Cardiac muscle cell (in vitro differentiated cells and primary cell): ENCODE results near the gene KMT2C. TPM values are rescaled to one million over a fixed set of nuclear protein-coding genes. Genes with fewer than 3 reads are reported as not detected.

Experiments used
- DNase-seq, 2 donors: peaks; one replicate each; pipeline versions ENCODE4 v3.0.0 to v3.0.0-alpha.2; 2010 to 2017; ENCODE audit warnings: low read depth in 1 of 2, low spot score in 1 of 2
- H3K27ac ChIP-seq: fragments of 200-600 bp; sonication (generic); 2 replicates; pipeline ENCODE4 v1.5.1; 2016
- H3K27me3 ChIP-seq: fragments of 200-600 bp; sonication (generic); 2 replicates; pipeline ENCODE4 v1.6.0; 2016; ENCODE audit warnings: control low read depth
- H3K36me3 ChIP-seq: fragments of 200-600 bp; sonication (generic); 2 replicates; pipeline ENCODE4 v1.5.1; 2016; ENCODE audit warnings: control low read depth
- H3K4me1 ChIP-seq: fragments of 200-600 bp; sonication (generic); 2 replicates; pipeline ENCODE4 v1.8.1; 2017; ENCODE audit warnings: low read depth, mild to moderate bottlenecking, mixed run types
- H3K4me3 ChIP-seq: fragments of 200-600 bp; sonication (generic); 2 replicates; pipeline ENCODE4 v1.5.1; 2016; ENCODE audit warnings: mild to moderate bottlenecking
- H3K9me3 ChIP-seq: fragments of 200-600 bp; sonication (generic); 2 replicates; pipeline ENCODE4 v1.5.1; 2017; ENCODE audit warnings: low read depth, mild to moderate bottlenecking, control low read depth
- polyA plus RNA-seq: library from polyadenylated mRNA; unstranded; fragments of >200 nt; fragmentation: Nextera tagmentation; extraction: Ambion mirVana; gene quantifications from 2 replicates; pipeline ENCODE4 v1.2.1, GENCODE V29; 2016
- total RNA-seq: library from RNA; depleted of rRNA; stranded (reverse); fragments of >200 nt; gene quantifications from 2 replicates; pipeline ENCODE4 v1.2.3, GENCODE V29; 2016
- TF ChIP-seq, protein P1 (sequence below): IDR thresholded peaks from 2 replicates; pipeline ENCODE4 v1.5.1; 2012; ENCODE audit warnings: low read depth, mild to moderate bottlenecking, low read length

KMT2C gene
- total and polyA plus RNA-seq, 2 experiments from 2014 or later, result 22.8 to 37.3 TPM

DNA sequence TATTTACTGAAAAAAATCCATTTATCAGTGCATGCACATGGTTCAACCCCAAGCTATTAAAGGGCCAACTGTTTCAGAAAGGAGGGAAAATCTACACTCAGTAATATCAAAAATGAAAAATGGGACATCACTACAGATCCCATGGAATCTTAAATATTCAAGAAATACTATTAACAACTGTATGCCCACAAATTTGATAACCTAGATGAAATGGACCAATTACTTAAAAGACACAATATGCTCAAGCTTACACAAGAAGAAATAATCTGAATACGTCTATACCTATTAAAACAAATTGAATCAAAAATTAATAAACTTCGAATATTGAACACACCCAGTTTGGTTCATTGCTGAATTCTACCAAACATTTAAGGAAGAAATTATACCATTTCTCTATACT is 87.9 kb downstream of the KMT2C start:
- Histone ChIP-seq H3K4me1 (no peaks in the 10 kb centered on the region), H3K36me3 (peaks cover 12% of the 10 kb centered on the region), H3K27me3 (no peaks in the 10 kb centered on the region), H3K4me3 (no peak overlapping the region), H3K27ac (no peak overlapping the region), H3K9me3 (no peaks in the 10 kb centered on the region)
- TF ChIP-seq, protein P1, sequence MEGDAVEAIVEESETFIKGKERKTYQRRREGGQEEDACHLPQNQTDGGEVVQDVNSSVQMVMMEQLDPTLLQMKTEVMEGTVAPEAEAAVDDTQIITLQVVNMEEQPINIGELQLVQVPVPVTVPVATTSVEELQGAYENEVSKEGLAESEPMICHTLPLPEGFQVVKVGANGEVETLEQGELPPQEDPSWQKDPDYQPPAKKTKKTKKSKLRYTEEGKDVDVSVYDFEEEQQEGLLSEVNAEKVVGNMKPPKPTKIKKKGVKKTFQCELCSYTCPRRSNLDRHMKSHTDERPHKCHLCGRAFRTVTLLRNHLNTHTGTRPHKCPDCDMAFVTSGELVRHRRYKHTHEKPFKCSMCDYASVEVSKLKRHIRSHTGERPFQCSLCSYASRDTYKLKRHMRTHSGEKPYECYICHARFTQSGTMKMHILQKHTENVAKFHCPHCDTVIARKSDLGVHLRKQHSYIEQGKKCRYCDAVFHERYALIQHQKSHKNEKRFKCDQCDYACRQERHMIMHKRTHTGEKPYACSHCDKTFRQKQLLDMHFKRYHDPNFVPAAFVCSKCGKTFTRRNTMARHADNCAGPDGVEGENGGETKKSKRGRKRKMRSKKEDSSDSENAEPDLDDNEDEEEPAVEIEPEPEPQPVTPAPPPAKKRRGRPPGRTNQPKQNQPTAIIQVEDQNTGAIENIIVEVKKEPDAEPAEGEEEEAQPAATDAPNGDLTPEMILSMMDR, result no peak
- DNase-seq, result no peak

DNA sequence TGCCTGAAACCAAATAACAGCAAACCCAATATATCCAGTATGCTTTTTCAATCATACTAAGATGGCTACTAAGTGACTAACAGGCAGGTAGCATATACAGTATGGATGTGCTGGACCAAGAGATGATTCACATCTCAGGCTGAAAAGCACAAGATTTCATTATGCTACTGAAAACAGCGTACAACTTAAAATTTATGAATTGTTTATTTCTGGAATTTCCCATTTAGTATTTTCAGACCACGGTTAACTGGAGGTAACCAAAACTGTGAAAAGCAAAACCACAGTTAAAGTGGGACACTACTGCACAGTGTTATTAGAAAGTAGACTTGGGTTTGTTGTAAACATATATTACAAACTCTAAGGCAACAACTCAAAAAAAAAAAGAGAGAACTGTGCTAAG is 91.5 kb downstream of the KMT2C start:
- no peak for DNase-seq
- TF ChIP-seq, protein P1, result no peak
- Histone ChIP-seq H3K36me3 (no peaks in the 10 kb centered on the region), H3K4me3 (no peak overlapping the region), H3K27ac (no peak overlapping the region), H3K27me3 (no peaks in the 10 kb centered on the region), H3K9me3 (no peaks in the 10 kb centered on the region), H3K4me1 (peaks cover 9% of the 10 kb centered on the region)

DNA sequence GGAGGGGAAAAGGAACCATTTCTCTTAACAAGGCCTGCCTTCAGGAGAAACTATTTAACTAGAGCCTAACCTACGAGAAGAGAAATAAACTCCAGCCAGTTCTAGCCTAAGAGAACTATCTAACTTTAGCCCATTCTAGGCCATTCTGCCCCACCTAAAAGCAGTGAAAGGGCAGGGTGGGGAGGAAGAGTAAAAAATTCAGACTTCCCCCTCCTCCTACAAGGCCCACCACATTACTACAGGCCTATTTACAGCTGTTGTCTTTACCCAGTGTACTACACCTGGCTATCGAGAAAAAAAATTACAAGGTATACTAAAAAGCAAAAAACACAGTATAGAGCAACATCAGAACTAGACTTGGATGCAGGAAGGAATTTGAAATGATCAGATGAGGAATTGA is 93.0 kb downstream of the KMT2C start:
- Histone ChIP-seq H3K27ac (peak overlapping the region; percentile 5), H3K4me1 (peaks cover 9% of the 10 kb centered on the region), H3K27me3 (no peaks in the 10 kb centered on the region), H3K9me3 (no peaks in the 10 kb centered on the region), H3K4me3 (no peak overlapping the region), H3K36me3 (no peaks in the 10 kb centered on the region)
- TF ChIP-seq, protein P1, result no peak
- no peak for DNase-seq

DNA sequence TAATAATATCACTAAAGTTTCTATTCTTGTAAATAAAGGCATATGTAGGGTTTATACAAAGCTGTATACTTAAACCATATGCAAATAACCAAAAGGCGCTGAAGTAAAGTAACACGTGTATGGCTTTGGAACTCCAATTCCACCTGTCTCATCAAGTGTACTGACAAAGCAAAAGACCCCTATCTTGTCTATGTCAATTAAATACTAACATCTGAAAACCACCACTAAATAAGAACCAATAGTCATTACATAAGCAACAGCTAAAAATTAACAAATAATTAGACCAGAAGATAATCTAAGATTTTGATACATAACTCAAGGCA is 93.9 kb downstream of the KMT2C start:
- DNase-seq, result no peak
- TF ChIP-seq, protein P1, result no peak

DNA sequence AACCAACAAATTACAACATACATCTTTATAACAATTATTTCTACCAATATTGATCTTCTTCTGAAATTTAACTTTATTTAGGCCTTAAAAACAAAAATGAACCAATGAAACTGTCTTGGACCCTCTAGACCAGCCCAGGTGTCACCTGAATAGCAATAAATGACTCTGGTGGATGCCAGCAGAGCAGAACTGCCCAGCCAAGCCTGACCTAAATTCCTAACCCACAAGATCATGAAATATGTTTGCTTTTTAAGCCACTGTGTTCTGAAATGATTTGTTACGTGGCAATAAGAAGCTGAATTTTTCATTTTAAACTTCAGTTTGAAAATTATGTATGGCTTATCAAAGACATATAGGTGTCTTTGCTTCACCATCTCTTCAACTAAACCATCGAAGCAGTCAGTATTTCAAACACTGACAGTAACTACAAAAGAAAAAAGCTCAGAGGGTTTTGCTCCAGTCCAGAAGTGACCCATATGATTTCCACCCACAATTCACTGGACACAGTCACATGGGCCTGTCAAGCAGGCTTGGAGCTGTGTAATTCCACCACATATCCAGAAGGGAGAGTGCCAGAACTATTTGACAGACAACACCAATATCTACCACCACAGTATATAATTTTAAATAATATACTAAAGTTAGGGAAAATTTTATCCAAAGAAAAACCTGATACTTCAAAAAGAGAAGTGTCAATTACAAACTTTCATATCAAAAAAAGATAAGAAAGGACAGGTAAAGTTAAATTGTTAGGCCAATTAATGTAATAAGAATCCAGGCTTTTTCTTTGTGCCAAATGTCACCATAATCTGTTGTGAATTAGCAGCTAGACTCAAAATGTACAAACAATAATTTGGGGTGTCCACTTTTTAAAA is 94.5 kb downstream of the KMT2C start:
- peak; percentile 46 to 71 for DNase-seq
- H3K27ac ChIP-seq, result peak overlapping the region; percentile 30
- no peaks in the 10 kb centered on the region for H3K27me3 ChIP-seq
- no peaks in the 10 kb centered on the region for H3K36me3 ChIP-seq
- H3K4me3 ChIP-seq, result no peak overlapping the region
- H3K4me1 ChIP-seq, result peaks cover 9% of the 10 kb centered on the region
- no peaks in the 10 kb centered on the region for H3K9me3 ChIP-seq
- TF ChIP-seq, protein P1, result peak; percentile 54

More for the DNA sequence above, 93.9 kb downstream of the KMT2C start:
- Histone ChIP-seq H3K27me3 (no peaks in the 10 kb centered on the region), H3K36me3 (no peaks in the 10 kb centered on the region), H3K4me1 (peaks cover 9% of the 10 kb centered on the region), H3K27ac (no peak overlapping the region), H3K9me3 (no peaks in the 10 kb centered on the region), H3K4me3 (no peak overlapping the region)
